ENCODE results near the gene CTNNAL1. TPM values are rescaled to one million over a fixed set of nuclear protein-coding genes. Genes with fewer than 3 reads are reported as not detected.

The CTNNAL1 gene
- total RNA-seq, 2 donors from 2014 or later, result 17.9 to 22.1 TPM

DNA sequence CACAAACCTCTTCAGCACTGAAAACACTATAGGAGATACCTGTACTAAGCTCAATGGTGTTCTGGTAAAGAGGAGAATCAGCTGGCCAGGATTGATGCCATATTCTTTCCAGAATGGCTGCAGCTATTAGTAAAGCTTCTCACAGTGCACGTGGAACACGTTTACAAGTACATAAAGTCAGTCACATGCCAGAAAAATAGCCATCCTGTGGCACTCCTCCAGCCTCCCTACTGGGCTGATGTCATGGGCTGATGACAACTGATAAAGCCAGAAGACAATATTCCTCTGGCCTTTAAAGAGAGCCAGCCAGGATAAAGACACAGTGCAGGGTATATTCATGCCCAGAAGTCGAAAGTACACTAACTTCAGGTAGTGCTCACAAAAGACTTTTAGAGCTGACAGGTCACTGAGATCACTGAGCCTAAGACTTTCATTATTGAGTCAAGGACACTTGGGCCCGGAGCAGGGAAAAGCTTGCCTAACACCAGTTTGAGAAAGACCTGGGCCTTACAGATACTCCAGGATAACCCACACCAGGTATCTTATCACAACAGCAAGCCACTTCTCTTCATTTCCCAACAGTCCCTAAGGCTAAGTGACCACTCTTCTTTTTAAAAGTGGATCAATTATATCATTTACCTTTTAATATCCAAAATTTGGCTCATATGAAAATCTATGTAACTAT is 49.7 kb downstream of the CTNNAL1 start:
- no peak for ATAC-seq (replicated peaks in 1 of 2)
- no peak overlapping the region for H3K27ac Mint-ChIP-seq
- no peak overlapping the region for H3K4me3 Mint-ChIP-seq
- H3K4me1 Mint-ChIP-seq (ENCODE audit: low read depth), result no peaks in the 10 kb centered on the region
- H3K9me3 Mint-ChIP-seq, result no peaks in the 10 kb centered on the region
- H3K27me3 Mint-ChIP-seq (ENCODE audit: low read depth), result no peaks in the 10 kb centered on the region
- H3K36me3 Mint-ChIP-seq (ENCODE audit: insufficient read depth in 2 of 2), result no peaks in the 10 kb centered on the region
- DNase-seq, result no peak

DNA sequence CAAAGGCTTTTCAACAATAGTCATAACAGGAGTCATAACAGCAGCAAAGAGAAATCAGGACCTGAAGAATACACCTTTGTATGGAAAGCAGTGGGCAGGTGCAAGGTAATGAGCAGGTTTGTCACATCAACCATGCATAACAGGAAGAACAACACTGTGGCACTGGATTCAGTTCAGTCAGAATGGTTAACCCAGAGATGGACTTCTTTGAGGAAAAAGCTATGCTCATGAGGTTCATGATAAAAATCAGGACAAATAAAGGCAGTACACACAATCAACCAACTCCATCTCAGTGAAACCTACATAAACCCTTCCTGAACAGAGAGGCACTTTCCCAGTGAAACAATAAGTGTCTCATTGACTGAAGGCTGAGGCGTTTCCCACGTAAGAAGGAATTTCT is 52.1 kb downstream of the CTNNAL1 start:
- Mint-ChIP-seq H3K4me3 (no peak overlapping the region), H3K4me1 (ENCODE audit: low read depth) (no peaks in the 10 kb centered on the region), H3K27ac (no peak overlapping the region), H3K27me3 (ENCODE audit: low read depth) (no peaks in the 10 kb centered on the region), H3K9me3 (no peaks in the 10 kb centered on the region), H3K36me3 (ENCODE audit: insufficient read depth in 2 of 2) (no peaks in the 10 kb centered on the region)
- DNase-seq (no peak), ATAC-seq (replicated peaks in 1 of 2) (no peak)

DNA sequence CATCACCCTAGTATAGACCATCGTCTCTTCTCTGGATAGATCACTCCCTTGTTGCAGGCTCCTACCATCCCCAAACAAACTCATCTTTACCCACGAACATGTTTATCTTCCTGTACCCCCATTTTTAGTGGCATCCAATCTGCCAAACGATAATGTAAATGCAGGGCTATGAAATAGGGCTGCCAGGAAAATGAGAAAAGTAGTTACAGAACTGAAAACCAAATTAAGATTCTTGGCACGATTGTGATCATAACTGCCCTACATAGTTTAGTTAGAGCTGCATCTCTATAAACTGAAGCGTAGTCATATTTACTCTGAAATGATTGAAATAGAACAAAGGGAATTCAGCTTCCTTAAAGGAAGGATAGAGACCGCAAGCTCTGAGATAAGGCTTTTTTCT is 53.0 kb downstream of the CTNNAL1 start:
- ATAC-seq (replicated peaks in 1 of 2) (no peak), DNase-seq (no peak)
- Mint-ChIP-seq H3K4me3 (no peak overlapping the region), H3K4me1 (ENCODE audit: low read depth) (no peaks in the 10 kb centered on the region), H3K27ac (no peak overlapping the region), H3K9me3 (no peaks in the 10 kb centered on the region), H3K36me3 (ENCODE audit: insufficient read depth in 2 of 2) (no peaks in the 10 kb centered on the region), H3K27me3 (ENCODE audit: low read depth) (no peaks in the 10 kb centered on the region)

DNA sequence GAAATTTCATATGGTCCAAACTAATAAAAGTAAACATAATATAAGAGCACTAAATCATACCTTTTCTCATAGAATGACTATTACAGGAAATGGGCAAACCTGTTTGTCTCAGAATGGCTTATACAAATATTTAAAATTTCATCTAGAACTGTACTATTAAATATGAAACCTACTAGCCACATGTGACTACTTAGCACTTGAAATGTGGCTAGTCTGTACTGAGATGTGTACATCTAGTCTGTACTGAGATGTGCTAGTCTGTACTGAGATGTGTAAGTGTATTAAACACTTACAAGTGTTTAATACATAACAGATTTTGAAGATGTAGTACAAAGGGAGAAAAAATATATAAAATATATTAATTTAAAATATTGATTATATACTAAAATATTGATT is 56.7 kb downstream of the CTNNAL1 start:
- no peaks in the 10 kb centered on the region for H3K27me3 Mint-ChIP-seq (ENCODE audit: low read depth)
- ATAC-seq (replicated peaks in 1 of 2), result peak; percentile 47 to 52

DNA sequence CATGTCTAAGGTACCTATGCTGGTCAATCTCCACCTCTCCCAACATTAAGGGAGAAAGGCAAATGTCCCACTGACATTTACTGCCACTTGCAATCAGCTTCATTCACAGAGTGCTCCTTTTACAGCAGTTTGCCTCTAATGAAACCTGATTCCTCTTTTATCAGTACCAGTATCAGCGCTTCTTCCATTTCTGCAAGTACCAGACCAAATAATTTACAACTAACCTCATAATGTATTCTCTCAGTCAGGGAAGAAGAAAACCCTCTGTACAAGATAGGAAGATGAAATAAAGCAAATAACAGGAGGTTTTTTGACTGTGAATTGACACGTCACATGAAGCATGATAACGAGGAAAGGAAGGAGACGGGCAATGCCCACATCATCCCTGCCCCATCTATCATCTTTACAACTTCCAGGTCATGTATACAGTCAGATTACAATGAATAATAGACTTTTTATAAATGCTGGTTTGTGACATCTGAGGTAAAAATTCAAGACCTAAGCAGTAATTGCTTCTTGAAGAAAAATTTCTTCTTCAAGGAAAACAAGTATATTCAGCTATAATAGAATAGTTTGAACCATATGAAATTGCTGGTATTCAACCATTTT is 57.2 kb downstream of the CTNNAL1 start:
- no peak overlapping the region for H3K4me3 Mint-ChIP-seq
- H3K36me3 Mint-ChIP-seq (ENCODE audit: insufficient read depth in 2 of 2), result no peaks in the 10 kb centered on the region
- H3K27me3 Mint-ChIP-seq (ENCODE audit: low read depth), result no peaks in the 10 kb centered on the region
- no peaks in the 10 kb centered on the region for H3K4me1 Mint-ChIP-seq (ENCODE audit: low read depth)
- no peaks in the 10 kb centered on the region for H3K9me3 Mint-ChIP-seq
- no peak overlapping the region for H3K27ac Mint-ChIP-seq
- DNase-seq (no peak), ATAC-seq (replicated peaks in 1 of 2) (no peak)

More for the DNA sequence above, 56.7 kb downstream of the CTNNAL1 start:
- Mint-ChIP-seq H3K4me1 (ENCODE audit: low read depth) (no peaks in the 10 kb centered on the region), H3K27ac (no peak overlapping the region), H3K4me3 (no peak overlapping the region), H3K9me3 (no peaks in the 10 kb centered on the region), H3K36me3 (ENCODE audit: insufficient read depth in 2 of 2) (no peaks in the 10 kb centered on the region)
- DNase-seq, result no peak

DNA sequence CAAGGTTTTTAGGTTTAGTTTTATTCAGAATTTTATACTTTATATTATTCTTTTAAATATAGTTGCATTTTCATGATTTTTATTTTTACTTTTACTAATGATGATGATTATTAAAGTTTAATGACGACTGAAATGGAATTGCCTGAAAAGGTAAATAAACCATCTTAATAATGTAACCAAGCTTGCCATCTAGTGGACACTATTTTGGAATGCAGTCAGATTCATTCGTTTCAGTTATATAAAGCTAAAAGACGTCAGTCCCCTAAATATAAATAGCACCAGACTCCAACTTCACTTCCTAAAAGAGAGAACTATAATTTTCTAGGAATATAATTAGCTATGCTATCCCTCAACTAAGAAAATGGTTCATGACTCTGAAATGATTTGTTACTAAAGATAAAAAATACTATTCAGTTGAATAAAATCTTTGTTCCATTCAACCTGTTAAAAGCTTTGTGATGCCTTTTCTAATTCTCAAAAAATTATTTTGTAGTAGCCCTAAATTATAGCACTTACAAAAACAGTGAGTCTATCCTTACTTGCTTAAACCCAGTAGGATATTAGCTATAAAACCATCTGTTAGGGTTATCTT is 59.2 kb downstream of the CTNNAL1 start:
- ATAC-seq (replicated peaks in 1 of 2) (no peak), DNase-seq (no peak)
- Mint-ChIP-seq H3K4me1 (ENCODE audit: low read depth) (no peaks in the 10 kb centered on the region), H3K27me3 (ENCODE audit: low read depth) (no peaks in the 10 kb centered on the region), H3K9me3 (no peaks in the 10 kb centered on the region), H3K4me3 (no peak overlapping the region), H3K27ac (no peak overlapping the region), H3K36me3 (ENCODE audit: insufficient read depth in 2 of 2) (no peaks in the 10 kb centered on the region)

DNA sequence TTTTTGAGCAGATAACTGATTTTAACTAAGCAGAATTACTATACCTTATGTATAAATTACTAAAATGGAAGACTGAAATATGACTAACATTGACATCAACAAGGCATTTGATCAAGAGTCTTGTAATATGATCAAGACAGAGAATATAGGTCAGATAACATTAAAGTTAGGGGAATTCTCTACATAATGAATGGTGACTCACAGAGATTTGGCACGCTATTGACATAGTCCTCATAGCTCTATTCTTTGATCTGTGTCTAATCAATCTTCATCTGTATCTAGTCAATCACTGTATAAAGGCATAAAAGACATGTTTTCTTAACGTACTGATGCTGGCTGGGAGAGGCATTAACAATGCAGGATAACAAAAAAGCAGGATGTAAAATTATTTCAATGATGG is 61.7 kb downstream of the CTNNAL1 start:
- no peaks in the 10 kb centered on the region for H3K4me1 Mint-ChIP-seq (ENCODE audit: low read depth)
- H3K9me3 Mint-ChIP-seq, result no peaks in the 10 kb centered on the region
- ATAC-seq (replicated peaks in 1 of 2) (no peak), DNase-seq (no peak)
- H3K27ac Mint-ChIP-seq, result no peak overlapping the region
- no peak overlapping the region for H3K4me3 Mint-ChIP-seq
- no peaks in the 10 kb centered on the region for H3K27me3 Mint-ChIP-seq (ENCODE audit: low read depth)
- H3K36me3 Mint-ChIP-seq (ENCODE audit: insufficient read depth in 2 of 2), result no peaks in the 10 kb centered on the region

DNA sequence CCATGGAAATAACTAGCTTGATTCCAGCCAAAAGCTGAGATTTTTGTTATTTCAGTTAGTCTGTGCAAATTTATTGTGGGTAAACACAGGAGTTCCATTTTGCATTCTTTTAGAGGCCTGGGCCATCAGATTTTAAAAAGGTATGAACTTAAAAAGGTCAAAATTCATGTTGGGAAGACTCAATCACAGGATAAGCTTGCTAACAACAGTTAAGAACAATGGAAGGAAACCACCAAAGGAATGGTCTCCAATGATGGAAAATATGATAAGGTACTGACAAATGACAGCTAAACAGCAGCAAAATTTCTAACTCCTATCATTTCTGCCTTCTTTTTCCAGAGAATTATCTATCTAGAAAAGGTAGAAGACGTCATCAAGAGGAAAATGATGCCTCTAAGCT is 63.1 kb downstream of the CTNNAL1 start:
- no peaks in the 10 kb centered on the region for H3K9me3 Mint-ChIP-seq
- H3K4me1 Mint-ChIP-seq (ENCODE audit: low read depth), result no peaks in the 10 kb centered on the region
- DNase-seq (no peak), ATAC-seq (replicated peaks in 1 of 2) (no peak)
- H3K27ac Mint-ChIP-seq, result no peak overlapping the region
- no peaks in the 10 kb centered on the region for H3K27me3 Mint-ChIP-seq (ENCODE audit: low read depth)
- no peaks in the 10 kb centered on the region for H3K36me3 Mint-ChIP-seq (ENCODE audit: insufficient read depth in 2 of 2)
- no peak overlapping the region for H3K4me3 Mint-ChIP-seq

DNA sequence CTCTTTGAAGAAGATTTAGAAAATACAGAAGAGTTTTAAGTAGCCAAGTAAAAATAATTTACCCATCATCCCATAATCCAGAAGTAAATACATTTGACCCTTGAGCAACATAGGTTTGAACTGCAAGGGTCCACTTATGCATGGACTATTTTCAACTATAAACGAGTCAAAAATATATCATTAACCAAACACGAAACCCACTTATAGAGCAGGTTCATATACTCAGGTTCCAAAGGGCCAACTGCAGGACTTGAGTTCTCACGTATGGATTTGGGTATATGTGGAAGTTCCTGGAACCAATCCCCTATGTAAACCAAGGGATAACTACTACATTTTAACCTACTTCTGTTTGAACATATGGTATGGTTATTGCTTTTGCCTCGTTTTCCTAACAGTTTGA is 73.3 kb downstream of the CTNNAL1 start:
- Mint-ChIP-seq H3K4me1 (ENCODE audit: low read depth) (peaks cover 6% of the 10 kb centered on the region), H3K4me3 (no peak overlapping the region), H3K27ac (no peak overlapping the region), H3K36me3 (ENCODE audit: insufficient read depth in 2 of 2) (no peaks in the 10 kb centered on the region), H3K27me3 (ENCODE audit: low read depth) (no peaks in the 10 kb centered on the region), H3K9me3 (no peaks in the 10 kb centered on the region)
- no peak for DNase-seq
- no peak for ATAC-seq (replicated peaks in 1 of 2)

DNA sequence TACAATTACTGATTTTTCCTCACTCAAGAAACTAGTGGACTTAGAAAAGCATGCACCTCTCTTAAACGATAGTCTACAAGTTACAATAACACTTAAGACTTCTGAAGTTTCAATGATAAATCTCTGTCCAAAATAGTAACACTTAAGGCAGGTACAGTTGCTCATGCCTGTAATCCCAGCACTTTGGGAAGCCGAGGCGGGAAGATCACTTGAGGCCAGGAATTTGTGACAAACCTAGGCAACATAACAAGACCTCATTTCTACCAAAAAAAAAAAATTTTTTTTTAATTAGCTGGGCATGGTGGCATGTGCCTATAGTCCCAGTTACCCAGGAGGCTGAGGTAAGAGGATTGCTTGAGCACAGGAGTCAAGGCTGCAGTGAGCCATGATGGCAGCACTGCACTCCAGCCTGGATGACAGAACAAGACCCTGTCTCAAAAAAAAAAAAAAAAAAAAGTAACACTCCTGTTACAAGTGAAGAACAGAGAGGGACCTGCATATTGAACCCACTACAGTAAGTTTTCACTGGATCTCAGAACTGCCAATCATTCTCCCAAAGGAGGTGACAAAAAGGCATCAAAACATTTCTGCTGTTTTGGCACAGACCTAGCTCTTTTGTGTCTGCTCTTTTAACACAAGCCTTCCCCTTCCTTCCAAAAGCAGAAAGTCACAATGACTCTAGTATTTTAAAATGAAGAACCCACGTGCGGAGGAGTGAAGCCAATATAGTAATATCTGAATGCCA is 75.6 kb downstream of the CTNNAL1 start:
- H3K9me3 Mint-ChIP-seq, result no peaks in the 10 kb centered on the region
- DNase-seq, result no peak
- H3K4me1 Mint-ChIP-seq (ENCODE audit: low read depth), result peaks cover 14% of the 10 kb centered on the region
- H3K27ac Mint-ChIP-seq, result no peak overlapping the region
- ATAC-seq (replicated peaks in 1 of 2), result no peak
- H3K27me3 Mint-ChIP-seq (ENCODE audit: low read depth), result no peaks in the 10 kb centered on the region
- peaks cover 2 to 4% of the 10 kb centered on the region in 2 donors for H3K36me3 Mint-ChIP-seq (ENCODE audit: insufficient read depth in 2 of 2)
- H3K4me3 Mint-ChIP-seq, result no peak overlapping the region

DNA sequence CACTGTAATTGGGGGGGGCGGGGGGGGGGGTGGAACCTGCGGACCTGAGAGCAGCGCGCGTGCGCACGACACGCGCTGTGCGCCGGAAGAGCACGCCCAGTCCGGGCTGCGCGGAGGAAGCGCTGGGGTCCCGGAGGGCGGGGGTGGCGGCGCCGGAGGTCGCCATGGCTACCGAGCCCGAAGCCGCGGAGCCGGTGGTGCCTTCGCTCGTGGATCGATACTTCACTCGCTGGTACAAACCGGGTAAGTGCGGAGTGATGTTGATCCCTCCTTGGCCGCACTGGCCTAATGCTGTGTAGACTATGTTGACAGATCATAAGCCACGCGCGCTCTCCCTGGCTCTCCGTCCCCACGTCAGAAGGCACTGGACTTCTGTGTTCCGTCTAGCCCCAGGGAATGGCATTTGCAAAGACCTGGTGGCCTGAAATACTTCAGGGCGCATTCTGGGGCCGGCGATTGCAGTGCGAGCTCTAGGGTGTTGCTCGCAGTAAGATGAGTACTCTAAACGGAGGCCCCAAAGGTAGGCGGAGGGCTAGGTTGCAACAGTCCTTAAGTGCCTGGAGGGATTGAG is 78.9 kb downstream of the CTNNAL1 start, which contains the start of gene ABITRAM:
TSS of gene ABITRAM (plus strand) at position 78 of the 571 bp plus-strand sequence. CDS start at position 165, 87 bp downstream.
- ATAC-seq (replicated peaks in 1 of 2) (peak; percentile 85 to 86), DNase-seq (peak; percentile 83 to 84)
- H3K36me3 Mint-ChIP-seq (ENCODE audit: insufficient read depth in 2 of 2), result peaks cover 2 to 8% of the 10 kb centered on the region in 2 donors
- peak within 1 kb of the TSS; percentile 73 to 98 for H3K4me3 Mint-ChIP-seq
- H3K4me1 Mint-ChIP-seq (ENCODE audit: low read depth), result peaks cover 30% of the 10 kb centered on the region
- H3K27me3 Mint-ChIP-seq (ENCODE audit: low read depth), result no peaks in the 10 kb centered on the region
- H3K27ac Mint-ChIP-seq, result peak within 1 kb of the TSS; percentile 88
- no peaks in the 10 kb centered on the region for H3K9me3 Mint-ChIP-seq

DNA sequence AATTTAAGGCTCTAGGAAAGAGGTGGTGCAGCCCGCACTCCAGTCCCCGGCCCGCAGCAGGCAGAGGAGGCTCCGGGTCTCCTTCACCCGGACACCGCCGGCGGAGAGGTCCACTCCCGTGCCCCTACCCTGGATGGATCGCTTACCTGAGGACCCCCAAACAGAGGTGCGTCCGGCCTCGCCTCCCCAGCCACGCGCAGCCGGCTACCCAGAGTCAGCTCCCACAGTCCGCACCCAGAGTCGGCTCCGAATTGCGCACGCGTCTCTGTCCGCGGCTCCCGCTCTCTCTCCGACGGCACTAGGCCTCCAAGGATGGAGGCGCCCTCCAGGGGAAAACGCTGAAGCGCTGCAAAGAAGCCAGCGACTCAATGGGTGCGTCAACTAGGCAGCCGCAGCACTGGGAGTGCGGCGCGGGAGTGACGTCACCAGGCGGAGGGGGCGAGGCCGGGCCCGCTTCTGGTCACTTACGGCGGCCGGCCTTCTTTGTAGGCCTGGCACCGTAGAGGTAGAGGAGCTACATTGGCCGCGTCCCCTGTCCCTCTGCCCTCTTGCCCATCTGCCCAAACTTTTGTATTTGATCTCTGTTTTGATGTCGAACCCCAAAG is 79.5 kb downstream of the CTNNAL1 start, which contains the start of gene ELP1:
TSS of gene ELP1 (minus strand) at position 407 of the 605 bp plus-strand sequence. CDS start 2,978 bp downstream, outside the sequence.
- peak within 1 kb of the TSS; percentile 73 to 98 for H3K4me3 Mint-ChIP-seq
- H3K9me3 Mint-ChIP-seq, result no peaks in the 10 kb centered on the region
- peak; percentile 91 to 92 for ATAC-seq (replicated peaks in 1 of 2)
- H3K27ac Mint-ChIP-seq, result peak within 1 kb of the TSS; percentile 88
- H3K4me1 Mint-ChIP-seq (ENCODE audit: low read depth), result peaks cover 30% of the 10 kb centered on the region
- DNase-seq, result peak; percentile 94 to 95
- H3K36me3 Mint-ChIP-seq (ENCODE audit: insufficient read depth in 2 of 2), result peaks cover 2 to 8% of the 10 kb centered on the region in 2 donors
- no peaks in the 10 kb centered on the region for H3K27me3 Mint-ChIP-seq (ENCODE audit: low read depth)

All from activated T-cell treated with anti-CD3 and anti-CD28 coated beads, Interleukin-2, amount 50 U/mL, for 72 hours (primary cell).